Measurements from ENCODE around the gene HCN3.

The HCN3 gene

DNA sequence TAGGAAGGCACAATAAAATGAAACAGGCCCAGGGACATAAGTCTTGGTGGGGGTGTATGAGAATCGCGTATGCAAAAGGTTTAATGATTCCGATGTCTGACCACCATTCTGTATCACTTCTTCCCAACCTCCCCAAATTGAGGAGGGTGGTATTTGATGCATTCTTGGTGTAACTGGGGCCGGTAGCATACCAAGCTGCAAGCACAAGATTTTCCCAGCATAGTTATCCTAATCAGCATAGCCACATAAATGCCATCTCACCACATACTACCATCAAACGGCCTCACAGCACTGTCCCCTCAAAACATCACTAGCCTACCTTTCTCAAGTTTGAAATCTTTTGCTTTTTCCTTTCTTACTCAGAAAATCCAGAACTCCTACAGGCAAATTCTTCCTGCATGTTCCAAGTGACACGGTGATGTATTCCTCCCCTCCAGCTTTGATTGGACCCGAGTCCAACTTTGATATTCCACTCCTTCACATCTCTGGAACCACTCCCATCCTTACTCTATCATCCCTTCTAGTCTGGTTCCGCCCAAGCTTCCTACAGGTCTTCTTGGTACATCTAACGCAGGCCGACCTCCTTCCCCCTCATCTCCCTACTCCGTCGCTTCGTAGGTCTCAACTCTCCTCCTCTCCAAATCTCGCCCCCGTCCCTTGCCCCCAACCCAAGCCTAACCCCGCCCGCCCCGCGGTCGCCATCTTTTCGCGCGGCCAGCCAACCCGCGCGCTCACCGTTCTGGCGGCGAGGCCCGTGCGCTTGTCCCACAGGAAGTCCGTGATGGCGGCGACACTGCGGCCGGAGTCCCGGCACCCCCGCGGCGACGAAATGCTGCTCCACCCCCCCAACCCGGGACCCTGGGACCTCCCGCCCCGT lies 4.6 kb upstream of the HCN3 start:
- H3K4me1 ChIP-seq (ENCODE audit: insufficient read depth, low read length, severe bottlenecking) = peaks cover 30% of the 10 kb centered on the region
- H2AFZ ChIP-seq (ENCODE audit: low read length) = no peak overlapping the region
- peaks cover 17% of the 10 kb centered on the region for H3K79me2 ChIP-seq (ENCODE audit: insufficient read depth, low read length)
- H3K9me3 ChIP-seq (ENCODE audit: low read length) = no peaks in the 10 kb centered on the region
- peak overlapping the region; percentile 97 for H3K4me3 ChIP-seq (ENCODE audit: low read depth, low read length, poor library complexity, severe bottlenecking)
- H3F3A ChIP-seq (ENCODE audit: insufficient read depth, low read length) = no peaks in the 10 kb centered on the region
- H3K27ac ChIP-seq (ENCODE audit: low read depth, low read length, poor library complexity, severe bottlenecking) = peak overlapping the region; percentile 53
- peak overlapping the region; percentile 97 for H3K9ac ChIP-seq (ENCODE audit: low read length)
- H3K27me3 ChIP-seq (ENCODE audit: insufficient read depth, low read length) = no peaks in the 10 kb centered on the region
- peak overlapping the region; percentile 100 for H3K4me2 ChIP-seq (ENCODE audit: low read length)
- TF ChIP-seq EZH2 (IDR thresholded peaks at IDR 0.05; ENCODE audit: borderline replicate concordance, low read length) = no peak
- TF ChIP-seq, protein P1, sequence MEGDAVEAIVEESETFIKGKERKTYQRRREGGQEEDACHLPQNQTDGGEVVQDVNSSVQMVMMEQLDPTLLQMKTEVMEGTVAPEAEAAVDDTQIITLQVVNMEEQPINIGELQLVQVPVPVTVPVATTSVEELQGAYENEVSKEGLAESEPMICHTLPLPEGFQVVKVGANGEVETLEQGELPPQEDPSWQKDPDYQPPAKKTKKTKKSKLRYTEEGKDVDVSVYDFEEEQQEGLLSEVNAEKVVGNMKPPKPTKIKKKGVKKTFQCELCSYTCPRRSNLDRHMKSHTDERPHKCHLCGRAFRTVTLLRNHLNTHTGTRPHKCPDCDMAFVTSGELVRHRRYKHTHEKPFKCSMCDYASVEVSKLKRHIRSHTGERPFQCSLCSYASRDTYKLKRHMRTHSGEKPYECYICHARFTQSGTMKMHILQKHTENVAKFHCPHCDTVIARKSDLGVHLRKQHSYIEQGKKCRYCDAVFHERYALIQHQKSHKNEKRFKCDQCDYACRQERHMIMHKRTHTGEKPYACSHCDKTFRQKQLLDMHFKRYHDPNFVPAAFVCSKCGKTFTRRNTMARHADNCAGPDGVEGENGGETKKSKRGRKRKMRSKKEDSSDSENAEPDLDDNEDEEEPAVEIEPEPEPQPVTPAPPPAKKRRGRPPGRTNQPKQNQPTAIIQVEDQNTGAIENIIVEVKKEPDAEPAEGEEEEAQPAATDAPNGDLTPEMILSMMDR (IDR thresholded peaks at IDR 0.05; ENCODE audit: low read length) = no peak
- H3K9me2 ChIP-seq (ENCODE audit: low read depth, low read length) = no peaks in the 10 kb centered on the region
- peaks cover 46% of the 10 kb centered on the region for H3K36me3 ChIP-seq (ENCODE audit: insufficient read depth, low read length)
- H4K20me1 ChIP-seq (ENCODE audit: insufficient read depth, low read length) = no peaks in the 10 kb centered on the region

DNA sequence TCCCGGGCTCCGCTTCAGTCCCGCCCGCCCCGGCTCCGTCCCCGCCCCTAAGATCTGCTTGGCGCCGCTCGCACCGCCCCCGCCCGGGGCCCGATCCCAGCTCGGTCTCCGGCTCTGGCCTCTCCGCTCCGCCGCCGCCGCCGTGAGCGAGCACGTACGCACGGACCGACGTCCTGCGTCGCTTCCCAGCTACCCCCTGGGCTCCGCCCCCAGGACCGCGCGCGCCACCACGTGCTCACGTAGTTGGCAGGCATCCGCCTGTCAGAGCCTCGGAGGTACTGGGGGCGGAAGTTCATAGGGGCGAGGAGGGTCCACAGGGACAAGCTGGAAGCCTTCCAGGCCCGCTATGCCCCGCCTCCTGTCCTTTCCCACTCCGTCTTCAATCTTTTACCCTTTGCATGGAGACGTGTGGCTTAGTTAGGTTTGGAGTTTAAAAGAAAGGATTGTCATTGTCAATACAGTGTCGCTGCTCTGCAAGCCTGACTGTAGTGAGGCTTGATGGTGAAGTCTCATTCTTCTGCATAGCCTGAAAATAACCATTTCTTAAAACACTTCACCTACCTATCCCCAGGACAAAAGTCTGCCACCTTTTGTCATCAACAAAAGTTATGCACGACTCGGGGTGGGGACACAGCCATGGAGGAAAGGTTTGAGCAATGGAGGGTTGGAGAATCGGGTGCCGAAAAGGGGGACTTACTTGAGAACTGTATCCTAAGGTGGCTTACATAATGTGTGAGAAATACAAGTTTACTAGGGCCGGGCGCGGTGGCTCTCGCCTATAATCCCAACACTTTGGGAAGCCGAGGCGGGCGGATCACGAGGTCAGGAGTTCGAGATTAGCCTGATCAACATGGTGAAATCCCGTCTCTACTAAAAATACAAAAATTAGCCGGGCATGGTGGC lies 3.7 kb upstream of the HCN3 start, which contains the start of gene CLK2:
TSS of gene CLK2 (minus strand) at position 162 of the 903 bp plus-strand sequence. CDS start 2,527 bp downstream, outside the sequence.
- Histone ChIP-seq H3K27me3 (ENCODE audit: insufficient read depth, low read length) (no peaks in the 10 kb centered on the region), H3K9ac (ENCODE audit: low read length) (peak within 1 kb of the TSS; percentile 97), H3K4me2 (ENCODE audit: low read length) (peak within 1 kb of the TSS; percentile 100), H3K4me1 (ENCODE audit: insufficient read depth, low read length, severe bottlenecking) (peaks cover 38% of the 10 kb centered on the region), H3K79me2 (ENCODE audit: insufficient read depth, low read length) (peaks cover 17% of the 10 kb centered on the region), H3K4me3 (ENCODE audit: low read depth, low read length, poor library complexity, severe bottlenecking) (peak within 1 kb of the TSS; percentile 97), H3K9me3 (ENCODE audit: low read length) (no peaks in the 10 kb centered on the region), H3K36me3 (ENCODE audit: insufficient read depth, low read length) (peaks cover 37% of the 10 kb centered on the region), H2AFZ (ENCODE audit: low read length) (peak within 1 kb of the TSS; percentile 86; the same call in 1 of the 2 replicates), H3K27ac (ENCODE audit: low read depth, low read length, poor library complexity, severe bottlenecking) (peak within 1 kb of the TSS; percentile 78), H3F3A (ENCODE audit: insufficient read depth, low read length) (no peaks in the 10 kb centered on the region; the same call in 1 of the 2 replicates), H3K9me2 (ENCODE audit: low read depth, low read length) (no peaks in the 10 kb centered on the region), H4K20me1 (ENCODE audit: insufficient read depth, low read length) (no peaks in the 10 kb centered on the region)
- no peak for TF ChIP-seq EZH2 (IDR thresholded peaks at IDR 0.05; ENCODE audit: borderline replicate concordance, low read length)
- TF ChIP-seq, protein P1 (IDR thresholded peaks at IDR 0.05; ENCODE audit: low read length) = no peak

DNA sequence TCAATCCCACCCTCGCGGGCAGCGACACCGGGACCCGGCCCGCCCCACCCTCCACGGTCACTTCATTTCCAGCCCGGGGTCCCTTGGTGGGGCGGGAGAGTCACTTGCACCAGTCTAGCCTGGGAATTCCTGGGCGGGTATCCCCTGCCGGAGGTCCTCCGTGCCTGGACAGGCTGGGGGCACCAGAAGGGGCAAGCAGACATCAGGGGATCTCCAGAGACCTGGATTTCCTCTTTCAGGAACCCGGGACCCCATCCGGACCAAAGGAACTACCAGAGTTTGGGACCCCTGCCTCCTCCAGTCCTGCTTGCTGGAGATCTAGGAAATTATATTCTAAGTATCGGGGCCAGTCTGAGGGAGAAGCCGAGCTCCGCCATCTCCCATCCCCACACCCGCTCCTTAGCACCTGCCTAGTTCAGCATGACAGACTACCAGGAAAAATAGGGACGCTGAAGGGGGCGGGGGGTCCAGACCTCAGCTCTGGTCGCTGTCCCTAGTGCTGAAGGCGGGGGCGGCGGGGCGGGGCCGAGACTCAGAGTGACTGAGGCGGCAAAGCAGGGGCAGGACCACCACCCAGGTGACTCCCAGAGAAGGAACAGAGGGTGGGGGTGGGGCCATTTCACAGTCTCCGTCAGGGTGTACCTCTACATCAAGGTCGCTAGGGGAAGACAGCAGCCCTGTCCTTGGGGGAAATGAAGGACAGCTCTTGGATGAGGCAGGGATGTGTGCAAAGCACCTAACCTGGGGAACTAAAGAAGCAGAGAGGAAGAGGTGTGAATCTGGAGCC lies 832 bp downstream of the HCN3 start:
- H3K4me1 ChIP-seq (ENCODE audit: insufficient read depth, low read length, severe bottlenecking) = peaks cover 32% of the 10 kb centered on the region
- H3F3A ChIP-seq (ENCODE audit: insufficient read depth, low read length) = no peaks in the 10 kb centered on the region; the same call in 1 of the 2 replicates
- TF ChIP-seq EZH2 (IDR thresholded peaks at IDR 0.05; ENCODE audit: borderline replicate concordance, low read length) = no peak
- TF ChIP-seq, protein P1 (IDR thresholded peaks at IDR 0.05; ENCODE audit: low read length) = peak; percentile 49
- H3K4me2 ChIP-seq (ENCODE audit: low read length) = peak overlapping the region; percentile 76
- H3K36me3 ChIP-seq (ENCODE audit: insufficient read depth, low read length) = peaks cover 3% of the 10 kb centered on the region; the same call in 1 of the 2 replicates
- no peaks in the 10 kb centered on the region for H3K9me3 ChIP-seq (ENCODE audit: low read length)
- H3K79me2 ChIP-seq (ENCODE audit: insufficient read depth, low read length) = peaks cover 3% of the 10 kb centered on the region; the same call in 1 of the 2 replicates
- no peak overlapping the region for H2AFZ ChIP-seq (ENCODE audit: low read length)
- peak overlapping the region; percentile 67 for H3K4me3 ChIP-seq (ENCODE audit: low read depth, low read length, poor library complexity, severe bottlenecking)
- H3K27me3 ChIP-seq (ENCODE audit: insufficient read depth, low read length) = no peaks in the 10 kb centered on the region
- H3K9ac ChIP-seq (ENCODE audit: low read length) = peak overlapping the region; percentile 59
- H3K9me2 ChIP-seq (ENCODE audit: low read depth, low read length) = no peaks in the 10 kb centered on the region
- no peak overlapping the region for H3K27ac ChIP-seq (ENCODE audit: low read depth, low read length, poor library complexity, severe bottlenecking)
- no peaks in the 10 kb centered on the region for H4K20me1 ChIP-seq (ENCODE audit: insufficient read depth, low read length)
